CD14-positive monocyte (primary cell): ENCODE data around the gene F11R. TPM values are rescaled to one million over a fixed set of nuclear protein-coding genes. Genes with fewer than 3 reads are reported as not detected.
A peak's percentile ranks its signal among the peaks of the same experiment; 100 is the strongest.
"Not testable (repeated sequence)": the region's sequence is repeated elsewhere in the genome, so short reads cannot be mapped to it uniquely, and the experiment has no call there.

Experiments
- DNase-seq, 3 donors: peaks; one replicate each; pipeline ENCODE4 v3.0.0-alpha.2; 2011 to 2022
- H2AFZ ChIP-seq: 2 replicates; pipeline ENCODE4 v1.6.0; 2012; ENCODE audit warnings: mild to moderate bottlenecking, low read depth, low read length, inconsistent platforms; ENCODE audit not compliant: insufficient read depth, poor library complexity, severe bottlenecking
- H3K27ac ChIP-seq, 2 donors: 1 replicate in 1 of 2; 2 replicates in 1 of 2; pipeline ENCODE4 v1.5.1; 2012 to 2013; ENCODE audit warnings: low read length in 2 of 2, control low read depth in 1 of 2, inconsistent platforms in 1 of 2, low read depth in 1 of 2, mild to moderate bottlenecking in 1 of 2
- H3K27me3 ChIP-seq, 2 donors: one replicate each; pipeline versions ENCODE4 v1.6.0 to v1.6.1; 2011 to 2013; ENCODE audit warnings: low read length in 2 of 2; ENCODE audit not compliant: control insufficient read depth in 2 of 2, insufficient read depth in 2 of 2
- H3K36me3 ChIP-seq, 2 donors: replicated peaks in 1 of 2; 1 replicate in 1 of 2; 2 replicates in 1 of 2; pipeline versions ENCODE4 v1.5.1 to v1.6.1; 2012 to 2013; ENCODE audit warnings: low read length in 2 of 2, control low read depth in 1 of 2, inconsistent platforms in 1 of 2, mild to moderate bottlenecking in 1 of 2; ENCODE audit not compliant: insufficient read depth in 2 of 2, control insufficient read depth in 1 of 2
- H3K4me1 ChIP-seq, 2 donors: 1 replicate in 1 of 2; 2 replicates in 1 of 2; pipeline versions ENCODE4 v1.5.1 to v1.6.1; 2012 to 2013; ENCODE audit warnings: low read length in 2 of 2, control low read depth in 1 of 2, inconsistent platforms in 1 of 2, mild to moderate bottlenecking in 1 of 2, moderate library complexity in 1 of 2; ENCODE audit not compliant: insufficient read depth in 2 of 2, control insufficient read depth in 1 of 2
- H3K4me2 ChIP-seq: replicated peaks from 2 replicates; pipeline ENCODE3; 2012; ENCODE audit warnings: low read length, moderate library complexity, mild to moderate bottlenecking; ENCODE audit not compliant: poor library complexity, severe bottlenecking; ENCODE audit errors: extremely low read depth
- H3K4me3 ChIP-seq, 3 experiments: fragments of 200-600 bp in 1 of 3; sonication (generic) in 1 of 3; replicated peaks in 1 of 3; 1 replicate in 2 of 3; 2 replicates in 1 of 3; pipeline ENCODE4 v1.5.1; 2011 to 2013; ENCODE audit warnings: low read length in 3 of 3, mild to moderate bottlenecking in 3 of 3, control low read depth in 2 of 3, low read depth in 2 of 3, inconsistent platforms in 1 of 3, moderate library complexity in 1 of 3
- H3K79me2 ChIP-seq: 2 replicates; pipeline ENCODE4 v1.6.0; 2012; ENCODE audit warnings: mild to moderate bottlenecking, control low read depth, inconsistent platforms, low read length, moderate library complexity; ENCODE audit not compliant: insufficient read depth
- H3K9ac ChIP-seq: 2 replicates; pipeline ENCODE4 v1.6.0; 2017; ENCODE audit warnings: low read length, mild to moderate bottlenecking; ENCODE audit not compliant: insufficient read depth, poor library complexity, severe bottlenecking
- H3K9me3 ChIP-seq, 2 donors: replicated peaks in 1 of 2; 1 replicate in 1 of 2; 2 replicates in 1 of 2; pipeline versions ENCODE4 v1.5.1 to v1.6.1; 2012 to 2013; ENCODE audit warnings: low read length in 2 of 2, control low read depth in 1 of 2; ENCODE audit not compliant: control insufficient read depth in 1 of 2, insufficient read depth in 1 of 2
- H4K20me1 ChIP-seq: 2 replicates; pipeline ENCODE4 v1.6.0; 2012; ENCODE audit warnings: mild to moderate bottlenecking, low read length, control low read depth, moderate library complexity; ENCODE audit not compliant: insufficient read depth
- H3K27ac Mint-ChIP-seq, 7 donors: one replicate each; pipeline ENCODE4 v1.8.0; 2020; ENCODE audit warnings: mild to moderate bottlenecking in 7 of 7, mixed read lengths in 7 of 7, moderate library complexity in 6 of 7, inconsistent platforms in 2 of 7
- H3K27me3 Mint-ChIP-seq, 3 donors: one replicate each; pipeline ENCODE4 v1.8.0; 2021 to 2022; ENCODE audit warnings: low read depth in 3 of 3, mild to moderate bottlenecking in 3 of 3, mixed read lengths in 3 of 3, moderate library complexity in 3 of 3, inconsistent platforms in 1 of 3
- H3K36me3 Mint-ChIP-seq, 2 donors: one replicate each; pipeline ENCODE4 v1.8.0; 2020; ENCODE audit warnings: mixed read lengths in 2 of 2, inconsistent platforms in 1 of 2, mild to moderate bottlenecking in 1 of 2
- H3K4me1 Mint-ChIP-seq: one replicate; pipeline ENCODE4 v1.8.0; 2020; ENCODE audit warnings: mild to moderate bottlenecking, mixed read lengths
- H3K4me3 Mint-ChIP-seq, 2 donors: one replicate each; pipeline ENCODE4 v1.8.0; 2020; ENCODE audit warnings: mild to moderate bottlenecking in 2 of 2, mixed read lengths in 2 of 2, moderate library complexity in 1 of 2
- H3K9me3 Mint-ChIP-seq, 7 donors: one replicate each; pipeline ENCODE4 v1.8.0; 2020 to 2022; ENCODE audit warnings: mixed read lengths in 7 of 7, mild to moderate bottlenecking in 6 of 7, moderate library complexity in 6 of 7, inconsistent platforms in 2 of 7
- WGBS: methylation state at CpG from one replicate; pipeline ENCODE4 v1.1.5; 2013; ENCODE audit warnings: missing lambda C conversion rate; ENCODE audit not compliant: insufficient coverage; 5-methylcytosine and 5-hydroxymethylcytosine counted together
- intact Hi-C, 2 donors: fragments of 100-400 bp; cut with micrococcal nuclease; formaldehyde crosslinking; loops; one replicate each; pipeline versions ENCODE4 v1.15.0 to v1.15.1; 2023
- polyA plus RNA-seq, 3 donors: library from polyadenylated mRNA; depleted of rRNA in 1 of 3; unstranded in 2 of 3; stranded (reverse) in 1 of 3; fragments of 300-500 nt in 2 of 3; fragments of >200 nt in 1 of 3; fragmentation: Illumina TruSeq in 2 of 3; gene quantifications; 1 replicate in 2 of 3; 2 replicates in 1 of 3; pipeline ENCODE4 v1.2.3, GENCODE V29; 2012 to 2021
- TF ChIP-seq, protein P1 (sequence below): fragments of 200-600 bp; IDR thresholded peaks from one replicate; pipeline ENCODE4 v1.8.0; 2022; ENCODE audit warnings: antibody characterized with exemption, mild to moderate bottlenecking

Gene F11R
- polyA plus RNA-seq, 3 donors = 28.8 to 58.0 (median 35.9) TPM

DNA sequence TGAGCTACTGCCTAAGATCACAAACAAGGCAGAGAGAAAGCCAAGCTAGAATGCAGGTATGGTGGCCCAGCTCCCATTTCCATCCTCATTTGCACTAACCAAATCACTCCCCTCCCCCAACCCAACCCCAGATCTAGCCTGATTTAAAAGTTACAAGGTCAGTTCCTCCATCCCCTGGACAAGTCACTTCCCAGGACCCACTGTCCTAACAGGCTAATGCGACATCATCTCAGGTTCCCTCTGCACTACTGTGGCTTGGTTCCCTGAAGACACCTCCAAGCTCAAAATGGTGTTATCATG is 2.4 kb downstream of the F11R start:
- Histone ChIP-seq H3K27ac (peak overlapping the region in 1 of 2 donors; percentile 66), H4K20me1 (no peaks in the 10 kb centered on the region), H3K4me2 (peak overlapping the region; percentile 90), H3K36me3 (no peaks in the 10 kb centered on the region), H3K27me3 (no peaks in the 10 kb centered on the region), H3K4me1 (peaks cover 56 to 63% of the 10 kb centered on the region in 2 donors), H3K9ac (no peak overlapping the region), H3K9me3 (no peaks in the 10 kb centered on the region), H3K4me3 (peak overlapping the region in 1 of 3 experiments; percentile 87), H2AFZ (no peak overlapping the region), H3K79me2 (peaks cover 44% of the 10 kb centered on the region)
- peaks cover 3 to 8% of the 10 kb centered on the region in 2 donors for H3K36me3 Mint-ChIP-seq
- peak overlapping the region in 1 of 2 donors; percentile 93 for H3K4me3 Mint-ChIP-seq
- H3K4me1 Mint-ChIP-seq = peaks cover 61% of the 10 kb centered on the region
- intact Hi-C loops = no loop called here
- H3K27ac Mint-ChIP-seq = peak overlapping the region; percentile 17 to 94 (median 75)
- H3K27me3 Mint-ChIP-seq = peaks cover 1 to 12% (median 2%) of the 10 kb centered on the region in 3 donors
- DNase-seq = no peak
- TF ChIP-seq, protein P1, sequence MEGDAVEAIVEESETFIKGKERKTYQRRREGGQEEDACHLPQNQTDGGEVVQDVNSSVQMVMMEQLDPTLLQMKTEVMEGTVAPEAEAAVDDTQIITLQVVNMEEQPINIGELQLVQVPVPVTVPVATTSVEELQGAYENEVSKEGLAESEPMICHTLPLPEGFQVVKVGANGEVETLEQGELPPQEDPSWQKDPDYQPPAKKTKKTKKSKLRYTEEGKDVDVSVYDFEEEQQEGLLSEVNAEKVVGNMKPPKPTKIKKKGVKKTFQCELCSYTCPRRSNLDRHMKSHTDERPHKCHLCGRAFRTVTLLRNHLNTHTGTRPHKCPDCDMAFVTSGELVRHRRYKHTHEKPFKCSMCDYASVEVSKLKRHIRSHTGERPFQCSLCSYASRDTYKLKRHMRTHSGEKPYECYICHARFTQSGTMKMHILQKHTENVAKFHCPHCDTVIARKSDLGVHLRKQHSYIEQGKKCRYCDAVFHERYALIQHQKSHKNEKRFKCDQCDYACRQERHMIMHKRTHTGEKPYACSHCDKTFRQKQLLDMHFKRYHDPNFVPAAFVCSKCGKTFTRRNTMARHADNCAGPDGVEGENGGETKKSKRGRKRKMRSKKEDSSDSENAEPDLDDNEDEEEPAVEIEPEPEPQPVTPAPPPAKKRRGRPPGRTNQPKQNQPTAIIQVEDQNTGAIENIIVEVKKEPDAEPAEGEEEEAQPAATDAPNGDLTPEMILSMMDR = no peak
- no CpG with 5 or more reads among the region's 1 CpG for WGBS
- H3K9me3 Mint-ChIP-seq = peaks cover 0 to 2% (median 0%) of the 10 kb centered on the region in 7 donors

DNA sequence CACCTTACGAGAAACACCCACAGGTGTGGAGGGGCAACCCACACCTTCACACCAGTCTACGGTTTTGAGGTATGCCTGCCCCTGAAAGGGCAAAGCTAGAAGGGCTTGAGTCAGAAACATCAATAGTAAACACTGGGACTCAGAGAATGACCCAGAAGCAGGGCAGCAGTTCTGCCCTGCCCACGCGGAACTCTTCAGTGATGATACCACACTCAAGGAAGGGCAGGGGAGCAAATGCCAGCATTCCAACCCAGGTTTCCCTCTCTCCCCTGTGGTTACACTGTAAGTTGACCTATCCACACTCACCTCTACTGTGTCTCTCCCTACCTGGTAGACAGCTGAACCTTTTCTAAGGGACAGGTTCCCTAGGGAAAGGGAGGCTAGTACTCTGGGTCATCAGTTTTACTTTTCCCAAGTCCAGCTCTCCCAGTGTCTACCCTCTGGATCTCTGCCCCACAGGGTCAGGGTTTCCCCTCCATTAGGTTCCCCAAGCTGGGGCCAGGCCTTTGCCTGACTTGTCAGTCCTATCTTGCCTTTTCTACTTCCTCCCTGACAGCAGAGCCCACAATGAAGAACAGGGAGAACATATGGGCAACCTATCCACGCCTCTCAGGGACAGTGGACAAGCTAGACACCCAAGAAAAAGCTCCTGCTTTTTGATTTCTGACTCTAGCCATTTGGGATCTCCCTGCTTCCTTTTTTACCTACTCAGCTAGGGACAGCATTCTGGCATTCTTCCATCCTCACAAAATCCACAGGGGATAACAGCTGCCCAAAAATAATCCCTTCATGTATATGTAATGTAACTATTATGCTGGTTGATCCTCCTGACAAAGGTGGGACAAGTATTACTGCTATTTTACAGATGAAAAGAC is 3.0 kb downstream of the F11R start:
- Histone ChIP-seq H3K4me2 (peak overlapping the region; percentile 90), H3K27ac (peak overlapping the region; percentile 31 to 66), H3K36me3 (no peaks in the 10 kb centered on the region), H3K4me1 (peaks cover 62 to 69% of the 10 kb centered on the region in 2 donors), H3K27me3 (no peaks in the 10 kb centered on the region), H3K9me3 (no peaks in the 10 kb centered on the region), H3K9ac (no peak overlapping the region), H4K20me1 (no peaks in the 10 kb centered on the region), H2AFZ (no peak overlapping the region), H3K4me3 (peak overlapping the region in 1 of 3 experiments; percentile 87), H3K79me2 (peaks cover 44% of the 10 kb centered on the region)
- 43% methylated on average over 1 of the region's 5 CpGs for WGBS
- peak overlapping the region in 1 of 2 donors; percentile 93 for H3K4me3 Mint-ChIP-seq
- peak overlapping the region; percentile 73 to 94 (median 79) for H3K27ac Mint-ChIP-seq
- intact Hi-C loops = no loop called here
- TF ChIP-seq, protein P1 = no peak
- H3K4me1 Mint-ChIP-seq = peaks cover 67% of the 10 kb centered on the region
- peak in 2 of 3 donors; percentile 41 to 62 for DNase-seq
- H3K36me3 Mint-ChIP-seq = peaks cover 3 to 8% of the 10 kb centered on the region in 2 donors
- H3K27me3 Mint-ChIP-seq = peaks cover 1 to 12% (median 2%) of the 10 kb centered on the region in 3 donors
- peaks cover 0 to 2% (median 0%) of the 10 kb centered on the region in 7 donors for H3K9me3 Mint-ChIP-seq

DNA sequence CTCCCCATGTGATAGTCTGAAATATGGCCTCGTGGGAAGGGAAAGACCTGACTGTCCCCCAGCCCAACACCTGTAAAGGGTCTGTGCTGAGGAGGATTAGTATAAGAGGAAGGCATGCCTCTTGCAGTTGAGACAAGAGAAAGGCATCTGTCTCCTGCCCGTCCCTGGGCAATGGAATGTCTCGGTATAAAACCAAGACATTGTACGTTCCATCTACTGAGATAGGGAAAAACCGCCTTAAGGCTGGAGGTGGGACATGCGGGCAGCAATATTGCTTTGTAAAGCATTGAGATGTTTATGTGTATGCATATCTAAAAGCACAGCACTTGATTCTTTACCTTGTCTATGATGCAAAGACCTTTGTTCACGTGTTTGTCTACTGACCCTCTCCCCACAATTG is 3.8 kb downstream of the F11R start:
- H3K4me2 ChIP-seq, H4K20me1 ChIP-seq, H3K36me3 Mint-ChIP-seq, H3K27ac ChIP-seq, H2AFZ ChIP-seq, DNase-seq, H3K4me3 ChIP-seq, H3K36me3 ChIP-seq, H3K9me3 ChIP-seq, H3K27me3 ChIP-seq, H3K4me3 Mint-ChIP-seq, H3K9me3 Mint-ChIP-seq, H3K9ac ChIP-seq, intact Hi-C loops: not testable (repeated sequence)
- H3K27me3 Mint-ChIP-seq = peaks cover 0 to 11% (median 1%) of the 10 kb centered on the region in 3 donors
- Histone ChIP-seq H3K4me1 (peaks cover 69 to 76% of the 10 kb centered on the region in 2 donors), H3K79me2 (peaks cover 45% of the 10 kb centered on the region)
- H3K27ac Mint-ChIP-seq = peak overlapping the region in 3 of 7 donors; percentile 54 to 94 (median 73)
- H3K4me1 Mint-ChIP-seq = peaks cover 73% of the 10 kb centered on the region
- no CpG with 5 or more reads among the region's 7 CpGs for WGBS
